NB4 (cell line): ENCODE measurements around the gene C19orf53.

ENCODE experiments used
- DNase-seq: peaks from one replicate; pipeline ENCODE4 v3.0.0; 2010; ENCODE audit warnings: low read depth
- H3K4me3 ChIP-seq: one replicate; pipeline ENCODE4 v1.5.1; 2011; ENCODE audit warnings: mild to moderate bottlenecking, low read depth, low read length, moderate library complexity
- MYC ChIP-seq: IDR thresholded peaks from 2 replicates; pipeline ENCODE4 v1.6.1; 2011; ENCODE audit warnings: low read depth, low read length
- POLR2A ChIP-seq: IDR thresholded peaks from 2 replicates; pipeline ENCODE4 v1.6.1; 2011; ENCODE audit warnings: mild to moderate bottlenecking; ENCODE audit not compliant: insufficient read length; ENCODE audit errors: extremely low read depth
- TF ChIP-seq, protein P1 (sequence below): IDR thresholded peaks from one replicate; pipeline ENCODE4 v1.5.1; 2012; ENCODE audit warnings: low read depth, low read length
- TF ChIP-seq, protein P2 (sequence below): IDR thresholded peaks from 2 replicates; pipeline ENCODE4 v1.6.1; 2011; ENCODE audit warnings: low read depth, low read length

Gene C19orf53

DNA sequence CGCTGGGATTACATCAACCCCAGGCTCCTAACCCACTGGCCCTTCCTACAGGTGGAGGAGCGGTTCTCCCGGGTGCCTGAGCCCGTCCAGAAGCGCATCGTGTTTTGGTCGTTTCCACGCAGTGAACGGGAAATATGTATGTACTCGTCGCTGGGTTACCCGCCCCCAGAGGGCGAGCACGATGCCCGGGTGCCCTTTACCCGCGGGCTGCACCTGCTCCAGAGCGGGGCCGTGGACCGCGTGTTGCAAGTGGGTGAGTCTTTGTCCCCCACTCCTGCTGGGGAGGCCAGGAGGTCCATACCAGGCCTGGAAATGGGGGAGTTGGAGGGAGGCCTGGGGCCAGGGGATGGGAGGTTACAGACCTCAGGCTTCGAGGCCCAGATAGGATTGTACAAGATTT lies 25.4 kb downstream of the C19orf53 start:
- DNase-seq, result no peak
- no peak overlapping the region for H3K4me3 ChIP-seq
- TF ChIP-seq POLR2A (no peak), MYC (no peak)
- TF ChIP-seq, protein P1, sequence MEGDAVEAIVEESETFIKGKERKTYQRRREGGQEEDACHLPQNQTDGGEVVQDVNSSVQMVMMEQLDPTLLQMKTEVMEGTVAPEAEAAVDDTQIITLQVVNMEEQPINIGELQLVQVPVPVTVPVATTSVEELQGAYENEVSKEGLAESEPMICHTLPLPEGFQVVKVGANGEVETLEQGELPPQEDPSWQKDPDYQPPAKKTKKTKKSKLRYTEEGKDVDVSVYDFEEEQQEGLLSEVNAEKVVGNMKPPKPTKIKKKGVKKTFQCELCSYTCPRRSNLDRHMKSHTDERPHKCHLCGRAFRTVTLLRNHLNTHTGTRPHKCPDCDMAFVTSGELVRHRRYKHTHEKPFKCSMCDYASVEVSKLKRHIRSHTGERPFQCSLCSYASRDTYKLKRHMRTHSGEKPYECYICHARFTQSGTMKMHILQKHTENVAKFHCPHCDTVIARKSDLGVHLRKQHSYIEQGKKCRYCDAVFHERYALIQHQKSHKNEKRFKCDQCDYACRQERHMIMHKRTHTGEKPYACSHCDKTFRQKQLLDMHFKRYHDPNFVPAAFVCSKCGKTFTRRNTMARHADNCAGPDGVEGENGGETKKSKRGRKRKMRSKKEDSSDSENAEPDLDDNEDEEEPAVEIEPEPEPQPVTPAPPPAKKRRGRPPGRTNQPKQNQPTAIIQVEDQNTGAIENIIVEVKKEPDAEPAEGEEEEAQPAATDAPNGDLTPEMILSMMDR, result no peak
- TF ChIP-seq, protein P2, sequence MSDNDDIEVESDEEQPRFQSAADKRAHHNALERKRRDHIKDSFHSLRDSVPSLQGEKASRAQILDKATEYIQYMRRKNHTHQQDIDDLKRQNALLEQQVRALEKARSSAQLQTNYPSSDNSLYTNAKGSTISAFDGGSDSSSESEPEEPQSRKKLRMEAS, result no peak

DNA sequence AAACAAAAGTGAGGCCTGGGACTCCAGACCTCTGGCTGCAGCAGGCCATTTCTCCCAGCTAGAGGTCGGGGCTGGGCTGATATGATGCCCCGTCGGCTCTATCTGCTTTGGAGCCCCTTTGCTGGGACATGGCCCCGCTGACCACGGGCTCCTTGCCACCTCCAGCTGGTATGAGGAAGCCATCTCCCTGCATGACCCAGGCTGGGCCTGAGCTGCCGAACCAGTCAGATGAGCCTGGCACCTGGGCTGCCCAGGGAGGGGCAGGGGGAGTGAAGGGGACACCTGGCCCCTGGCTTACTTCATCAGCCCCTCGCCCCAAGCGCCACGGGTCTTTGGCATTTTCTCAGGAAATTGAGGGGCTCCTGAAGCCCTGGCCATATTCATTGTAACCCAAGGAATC lies 28.8 kb downstream of the C19orf53 start:
- TF ChIP-seq, protein P2, result no peak
- TF ChIP-seq, protein P1, result no peak
- TF ChIP-seq MYC, result no peak
- no peak for TF ChIP-seq POLR2A
- DNase-seq, result no peak
- no peak overlapping the region for H3K4me3 ChIP-seq

DNA sequence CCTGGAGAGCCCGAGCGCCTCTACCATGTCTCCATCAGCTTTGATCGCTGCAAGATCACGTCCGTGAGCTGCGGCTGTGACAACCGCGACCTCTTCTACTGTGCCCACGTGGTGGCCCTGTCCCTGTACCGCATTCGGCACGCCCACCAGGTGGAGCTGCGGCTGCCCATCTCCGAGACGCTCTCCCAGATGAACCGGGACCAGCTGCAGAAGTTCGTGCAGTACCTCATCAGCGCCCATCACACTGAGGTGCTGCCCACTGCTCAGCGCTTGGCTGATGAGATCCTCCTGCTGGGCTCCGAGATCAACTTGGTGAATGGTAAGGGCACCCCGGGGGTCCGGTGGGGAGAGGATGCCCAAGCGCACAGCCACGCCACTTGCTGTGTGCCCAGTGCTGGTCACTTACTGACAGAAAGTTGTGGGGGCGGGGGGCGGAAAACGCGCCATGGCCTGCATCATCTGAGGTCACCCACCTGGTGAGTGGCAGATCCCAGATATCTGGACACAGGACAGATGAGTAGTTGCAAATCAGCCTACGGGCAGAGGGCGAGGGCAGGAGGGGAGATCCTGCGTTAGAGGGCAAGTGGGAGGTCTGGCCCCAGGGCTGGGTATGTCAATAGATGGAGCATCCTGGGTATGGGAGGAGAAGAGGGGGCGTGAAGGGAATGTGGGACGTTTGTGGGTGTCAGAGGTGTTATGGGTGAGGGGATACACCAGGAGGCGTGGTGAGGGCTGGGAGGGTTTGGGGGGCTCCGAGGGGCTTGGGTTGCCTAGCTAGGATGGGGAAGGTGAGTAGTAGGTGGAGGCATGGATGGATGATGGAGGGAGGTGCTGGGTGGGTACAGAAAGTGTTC lies 30.8 kb downstream of the C19orf53 start:
- DNase-seq, result no peak
- H3K4me3 ChIP-seq, result no peak overlapping the region
- TF ChIP-seq, protein P2, result no peak
- TF ChIP-seq, protein P1, result peak; percentile 17
- no peak for TF ChIP-seq POLR2A

DNA sequence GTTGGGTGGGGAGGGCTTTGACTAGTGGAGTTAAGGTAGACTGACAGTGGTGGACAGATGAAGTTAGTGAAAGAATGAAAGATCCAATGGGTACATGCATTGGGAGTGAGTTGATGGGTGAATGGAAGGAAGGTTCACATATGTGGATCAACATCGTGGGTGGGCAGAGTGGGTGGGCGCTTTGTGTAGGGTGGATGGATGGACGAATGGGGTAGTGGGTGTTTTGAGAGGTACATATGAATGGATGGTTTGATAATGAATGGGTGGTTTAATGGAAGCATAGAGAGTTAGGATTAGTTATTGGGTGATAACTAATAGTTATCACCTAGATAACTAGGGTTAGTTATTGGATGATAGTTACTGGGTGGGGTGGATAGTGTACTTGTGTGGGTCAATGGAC lies 32.5 kb downstream of the C19orf53 start:
- no peak overlapping the region for H3K4me3 ChIP-seq
- TF ChIP-seq, protein P1, result no peak
- TF ChIP-seq, protein P2, result no peak
- TF ChIP-seq POLR2A, result no peak
- no peak for TF ChIP-seq MYC
- no peak for DNase-seq

DNA sequence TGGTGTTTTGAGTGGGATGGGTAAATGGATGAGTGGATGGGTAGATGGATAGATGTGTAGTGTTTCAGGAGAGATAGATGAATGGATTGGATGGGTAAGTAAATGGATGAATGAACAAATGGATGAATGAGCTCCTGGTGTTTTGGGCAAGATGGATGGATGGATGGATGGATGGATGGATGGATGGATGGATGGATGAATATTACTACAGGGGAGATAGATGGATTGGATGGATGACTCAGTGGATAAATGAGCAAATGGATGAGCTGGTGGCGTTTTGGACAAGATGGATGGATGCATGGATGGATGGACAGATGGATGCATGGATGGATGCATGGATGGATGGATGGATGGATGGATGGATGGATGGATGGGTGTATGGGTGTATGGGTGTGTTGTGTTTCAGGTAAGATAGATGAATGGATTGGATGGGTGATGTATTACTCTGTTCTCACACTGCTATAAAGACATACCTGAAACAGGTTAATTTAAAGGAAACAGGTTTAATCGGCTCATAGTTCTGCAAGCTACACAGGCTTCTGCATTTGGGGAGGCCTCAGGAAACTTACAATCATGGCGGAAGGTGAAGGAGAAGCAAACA lies 33.3 kb downstream of the C19orf53 start:
- DNase-seq, result no peak
- no peak overlapping the region for H3K4me3 ChIP-seq
- TF ChIP-seq POLR2A (no peak), MYC (no peak)
- TF ChIP-seq, protein P2, result no peak

DNA sequence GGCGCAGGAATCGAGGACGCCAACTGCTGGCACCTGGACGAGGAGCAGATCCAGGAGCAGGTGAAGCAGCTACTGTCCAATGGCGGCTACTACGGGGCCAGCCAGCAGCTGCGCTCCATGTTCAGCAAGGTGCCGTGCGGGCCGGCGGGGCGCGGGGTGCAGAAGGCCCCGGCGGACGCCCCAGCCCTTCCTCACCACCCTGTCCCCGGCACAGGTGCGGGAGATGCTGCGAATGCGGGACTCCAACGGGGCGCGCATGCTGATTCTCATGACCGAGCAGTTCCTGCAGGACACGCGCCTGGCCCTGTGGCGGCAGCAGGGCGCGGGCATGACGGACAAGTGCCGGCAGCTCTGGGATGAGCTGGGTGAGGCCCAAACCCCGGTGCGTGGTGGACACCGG lies 34.6 kb downstream of the C19orf53 start:
- DNase-seq, result no peak
- TF ChIP-seq, protein P2, result no peak
- no peak for TF ChIP-seq MYC
- TF ChIP-seq, protein P1, result no peak
- no peak for TF ChIP-seq POLR2A
- H3K4me3 ChIP-seq, result no peak overlapping the region
